HG02763 (cell line): ENCODE measurements around the gene COPS2.

Experiments
- ATAC-seq: cut with Tn5 transposase; IDR thresholded peaks from one replicate; pipeline ENCODE4 v1.9.1; 2021; ENCODE audit warnings: mild to moderate bottlenecking, moderate library complexity; ENCODE audit not compliant: unreplicated experiment

The COPS2 gene

DNA sequence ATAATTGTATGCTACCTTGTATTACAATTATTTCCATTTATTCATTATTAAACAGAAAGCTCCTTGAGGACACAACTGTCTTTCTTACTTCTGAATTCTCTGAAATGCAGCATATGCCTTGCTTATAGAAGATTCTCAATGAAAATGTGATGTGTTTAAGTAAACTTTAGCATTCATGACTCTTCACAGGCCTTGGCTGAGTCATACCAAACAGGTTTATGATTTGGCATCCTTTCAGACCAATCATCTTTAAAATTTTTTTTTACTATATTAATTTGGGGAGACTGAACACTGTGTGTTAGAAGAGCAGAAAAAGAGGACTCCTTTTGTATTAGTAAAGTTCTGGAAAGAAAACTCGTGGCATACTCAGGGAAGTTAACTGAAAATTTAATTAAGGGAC, 8.3 kb upstream of the COPS2 start:
- ATAC-seq: no peak

DNA sequence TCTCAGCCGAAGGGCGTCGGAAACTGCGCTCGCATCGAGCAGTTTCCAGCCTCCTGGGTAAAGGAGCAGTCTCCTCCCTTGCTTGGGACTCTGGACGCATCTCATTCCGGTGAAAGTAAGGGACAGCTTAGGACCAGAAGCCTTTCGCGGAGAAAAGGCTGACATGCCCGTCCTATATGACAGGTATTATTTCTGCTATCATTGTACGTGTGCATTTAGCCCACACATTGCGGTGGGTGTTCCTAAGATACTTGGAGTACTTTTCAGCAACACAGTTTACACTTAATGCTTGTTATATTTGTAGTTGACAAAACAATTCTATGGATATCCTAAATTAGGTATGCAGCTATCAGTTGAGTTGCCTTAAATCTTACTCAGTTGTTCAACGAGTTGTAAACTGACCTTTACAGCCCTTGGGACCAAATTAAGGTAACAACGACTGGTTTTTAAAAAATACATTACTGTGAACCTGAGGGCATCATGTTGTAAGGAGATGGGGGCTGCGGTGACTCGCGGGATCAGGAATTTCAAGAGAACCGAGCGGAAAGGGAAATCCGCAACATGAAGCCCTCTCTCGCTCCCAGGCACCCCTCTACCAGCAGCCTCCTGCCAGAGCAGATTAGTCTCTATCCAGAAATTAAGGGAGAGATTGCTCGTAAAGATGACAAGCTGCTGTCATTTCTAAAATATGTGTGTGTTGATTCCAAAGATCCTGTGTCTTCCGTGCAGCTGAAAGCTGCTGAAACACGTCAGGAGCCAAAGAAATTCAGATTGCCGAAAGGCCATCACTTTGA, 632 bp upstream of the COPS2 start:
- no peak for ATAC-seq

DNA sequence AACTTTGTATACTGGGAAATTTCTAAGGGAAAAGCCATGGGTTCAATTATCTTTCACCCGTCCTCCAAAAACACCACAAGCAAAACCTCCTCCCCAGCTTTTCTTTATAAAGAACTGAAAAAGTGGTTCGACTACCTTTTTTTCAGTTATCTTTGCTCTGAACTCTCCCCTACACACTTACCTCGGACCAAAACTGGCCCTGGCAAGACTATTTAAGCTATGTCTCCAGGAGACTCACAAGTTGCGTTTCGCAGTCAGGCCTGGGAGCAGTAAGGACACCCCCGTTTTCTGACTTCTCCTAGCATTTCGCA, 645 bp downstream of the COPS2 start:
- no peak for ATAC-seq

DNA sequence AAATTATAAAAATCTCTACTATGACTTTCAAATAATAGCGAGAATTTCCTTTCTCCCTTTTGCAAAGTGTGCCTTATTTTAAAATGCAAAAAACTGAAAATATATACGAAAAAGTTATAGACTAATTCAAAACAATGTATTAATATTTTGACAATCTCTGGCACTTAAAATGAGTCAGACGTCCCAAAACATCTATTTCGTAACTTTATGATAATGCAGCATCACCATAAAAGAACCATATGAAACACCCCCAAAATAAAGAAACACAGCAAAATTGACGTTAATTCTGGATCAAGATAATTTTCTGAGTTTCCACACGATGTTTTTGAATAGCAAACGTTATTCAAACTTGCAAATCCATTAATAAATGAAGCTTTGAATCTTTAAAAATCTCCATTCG, 1.0 kb downstream of the COPS2 start:
- no peak for ATAC-seq

DNA sequence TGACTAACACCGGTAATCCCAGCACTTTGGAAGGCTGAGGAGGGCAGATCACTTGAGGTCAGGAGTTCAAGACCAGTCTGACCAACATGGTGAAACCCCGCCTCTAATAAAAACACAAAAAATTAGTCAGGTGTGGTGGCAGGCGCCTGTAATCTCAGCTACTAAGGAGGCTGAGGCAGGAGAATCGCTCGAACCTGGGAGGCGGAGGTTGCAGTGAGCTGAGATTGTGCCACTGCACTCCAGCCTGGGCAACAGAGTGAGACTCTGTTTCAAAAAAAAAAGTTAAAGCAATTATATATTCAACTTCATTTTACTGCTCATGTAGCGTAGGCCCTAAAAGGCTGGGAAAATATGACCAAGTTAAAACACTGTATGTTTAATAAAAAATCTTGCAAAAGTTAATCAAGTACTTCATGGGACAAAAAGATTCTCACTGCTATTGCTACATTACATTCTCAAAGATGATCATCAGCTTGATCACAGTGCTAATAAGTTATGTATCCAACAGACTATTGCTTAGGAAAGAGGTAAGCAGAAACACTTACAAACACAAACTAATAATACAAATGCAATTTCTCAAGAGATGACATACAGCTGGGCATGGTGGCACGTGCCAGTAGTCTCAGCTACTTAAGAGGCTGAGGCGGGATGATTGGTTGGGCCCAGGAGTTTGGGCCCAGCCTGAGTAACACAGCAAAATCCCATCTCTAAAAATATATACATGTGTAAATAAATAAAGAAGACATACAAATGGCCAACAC, 2.7 kb downstream of the COPS2 start:
- no peak for ATAC-seq

DNA sequence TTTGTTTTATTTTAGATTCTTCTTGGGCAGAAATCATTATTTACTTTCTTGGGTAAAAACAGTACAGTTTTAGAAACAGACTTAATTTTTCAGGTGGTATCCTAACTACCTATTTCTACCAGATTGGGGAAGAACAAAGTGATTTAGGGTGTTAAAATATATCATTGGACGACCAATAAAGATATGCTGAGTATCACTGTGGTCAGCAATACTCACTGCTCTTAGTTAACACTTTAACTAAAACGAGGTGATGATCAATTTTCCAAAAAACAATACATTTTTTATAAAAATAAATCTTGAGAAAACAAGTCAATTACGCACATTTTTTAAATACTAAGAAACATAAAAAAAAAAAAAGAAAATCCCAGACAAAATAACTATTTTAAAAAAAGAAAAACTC, 3.6 kb downstream of the COPS2 start:
- no peak for ATAC-seq

DNA sequence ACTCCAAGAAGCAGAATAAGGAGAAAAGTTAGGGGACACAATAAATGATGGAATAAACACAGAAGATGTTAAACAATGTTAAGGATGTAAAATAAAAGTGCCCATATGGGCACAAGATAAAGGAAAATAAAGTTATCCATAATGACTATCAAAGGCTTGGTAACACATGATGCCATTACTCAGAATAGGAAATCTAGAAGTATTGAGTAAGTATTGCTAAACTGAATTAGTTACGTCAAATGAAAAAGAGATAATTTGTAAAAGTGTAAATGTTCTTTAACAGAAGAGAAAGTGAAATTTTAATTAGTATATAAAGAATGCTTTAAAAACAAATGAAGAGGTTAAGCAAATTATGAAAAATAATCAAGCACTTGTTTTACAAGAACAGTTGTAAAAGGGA, 6.7 kb downstream of the COPS2 start:
- no peak for ATAC-seq

DNA sequence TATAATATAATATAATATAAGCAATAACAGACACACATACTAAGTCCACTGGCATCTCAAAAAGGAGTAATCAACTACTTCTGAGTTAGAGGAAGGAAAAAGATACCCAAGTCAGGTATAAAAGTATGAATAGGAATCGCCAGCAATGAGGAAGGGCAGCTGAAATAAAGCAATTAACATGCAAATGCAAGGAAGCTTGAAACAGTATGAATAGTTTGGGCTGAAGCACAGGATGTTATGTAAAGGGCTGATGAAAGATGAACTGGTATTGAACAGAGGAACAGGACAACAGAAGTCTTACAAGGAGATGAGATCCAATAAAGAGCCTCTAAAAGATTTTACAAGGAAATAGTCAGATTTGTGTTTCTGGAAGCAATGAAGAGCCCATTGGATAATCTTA, 7.1 kb downstream of the COPS2 start:
- no peak for ATAC-seq

DNA sequence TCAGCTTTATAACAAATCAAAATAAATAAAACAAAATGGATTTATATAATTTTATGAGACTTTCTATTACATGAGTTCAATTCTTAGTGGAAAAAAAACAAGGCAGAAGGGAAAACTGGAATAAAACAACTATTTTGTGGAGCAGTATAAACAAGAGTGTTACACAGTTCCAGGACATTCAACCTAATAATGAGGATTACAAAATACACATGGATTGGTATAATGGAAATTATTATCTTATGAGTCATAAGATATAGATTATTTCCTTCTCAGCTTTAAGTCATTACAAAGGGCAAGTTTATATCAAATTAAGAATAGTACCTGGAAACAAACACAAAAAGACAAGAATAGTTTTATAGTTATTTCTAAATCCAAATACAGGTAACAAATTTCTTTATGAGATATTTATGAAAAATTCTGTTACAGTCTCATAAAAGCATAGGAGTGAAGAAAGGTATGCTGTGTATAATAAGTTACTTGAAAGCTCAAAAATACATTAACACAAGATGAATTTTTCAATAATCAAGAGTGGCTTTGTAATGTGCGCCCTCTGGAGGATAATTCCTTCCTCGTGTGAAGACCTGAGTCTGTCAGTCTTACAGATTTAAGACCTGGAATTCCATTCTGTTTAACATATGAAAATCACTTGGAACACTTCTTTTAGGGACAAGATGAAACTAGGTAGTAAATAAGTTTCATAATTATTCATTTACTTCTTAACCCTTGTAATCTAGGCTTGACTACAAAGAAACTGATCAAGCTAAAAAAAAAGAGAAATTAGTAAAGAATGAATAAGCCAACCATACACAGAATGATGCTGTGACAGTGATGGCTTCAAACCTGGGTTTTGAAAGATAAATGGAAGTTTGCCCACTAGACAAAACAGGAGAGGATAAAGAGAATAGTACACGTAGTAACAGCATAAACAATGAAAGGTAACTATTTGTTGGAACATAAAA, 9.5 kb downstream of the COPS2 start:
- no peak for ATAC-seq

DNA sequence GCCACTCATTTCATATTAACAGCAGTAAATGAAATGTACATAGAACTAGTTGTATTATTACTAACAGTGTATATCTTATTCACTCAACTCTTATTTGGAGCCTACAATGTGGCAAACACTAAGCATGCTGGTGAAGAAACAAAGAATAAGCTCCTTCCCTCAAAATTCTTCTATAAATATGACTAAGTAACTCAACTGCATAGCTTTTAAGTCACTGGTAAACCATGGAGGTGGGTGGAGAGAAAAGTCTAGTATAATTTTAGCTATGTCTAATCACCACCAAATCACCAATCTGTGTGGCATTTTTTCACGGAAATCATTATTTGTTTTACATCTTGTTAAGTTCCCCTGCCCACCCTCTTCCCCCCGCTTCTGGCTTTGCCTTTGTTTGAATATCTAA, 17.5 kb downstream of the COPS2 start:
- no peak for ATAC-seq

DNA sequence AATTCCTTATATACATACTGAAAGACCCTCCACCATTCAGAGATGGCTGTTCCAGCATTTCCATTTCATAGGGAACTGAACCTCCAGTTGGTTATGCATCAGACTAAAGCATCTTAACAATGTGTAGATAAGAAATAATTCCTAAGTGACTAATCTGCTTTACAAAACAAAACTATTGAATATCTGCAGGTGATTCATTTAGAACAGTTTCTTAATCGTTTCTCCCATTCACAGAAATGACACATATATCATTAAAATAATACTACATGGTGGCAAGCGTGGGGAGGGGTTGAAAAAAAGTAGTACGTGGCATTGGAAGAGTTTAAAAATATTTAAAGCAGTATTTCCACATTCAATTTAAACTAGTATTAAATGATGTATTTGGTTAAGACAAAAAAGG, 19.5 kb downstream of the COPS2 start:
- no peak for ATAC-seq

DNA sequence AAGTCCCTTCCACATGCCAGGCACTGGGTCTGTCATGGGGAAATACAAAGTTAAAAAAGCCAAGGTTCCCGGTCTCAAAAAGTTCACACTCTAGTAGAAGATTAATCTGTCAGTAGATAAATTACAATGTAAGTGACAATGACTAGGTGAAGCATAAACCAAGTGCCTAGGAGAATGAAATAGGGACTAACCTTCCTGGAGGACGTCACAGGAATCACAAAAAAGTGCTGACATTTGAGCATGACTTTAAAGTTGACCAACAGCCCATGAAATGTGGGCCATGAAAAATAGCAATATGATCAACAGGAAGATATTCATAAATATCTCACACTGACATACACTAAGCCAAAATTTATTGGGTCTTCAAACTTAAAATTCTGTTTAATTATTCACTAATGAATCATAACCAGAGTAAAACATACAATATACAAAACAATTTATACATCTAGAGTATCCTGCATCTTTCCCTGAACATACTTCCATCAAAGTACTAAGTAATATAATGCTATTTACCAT, 20.0 kb downstream of the COPS2 start:
- no peak for ATAC-seq

DNA sequence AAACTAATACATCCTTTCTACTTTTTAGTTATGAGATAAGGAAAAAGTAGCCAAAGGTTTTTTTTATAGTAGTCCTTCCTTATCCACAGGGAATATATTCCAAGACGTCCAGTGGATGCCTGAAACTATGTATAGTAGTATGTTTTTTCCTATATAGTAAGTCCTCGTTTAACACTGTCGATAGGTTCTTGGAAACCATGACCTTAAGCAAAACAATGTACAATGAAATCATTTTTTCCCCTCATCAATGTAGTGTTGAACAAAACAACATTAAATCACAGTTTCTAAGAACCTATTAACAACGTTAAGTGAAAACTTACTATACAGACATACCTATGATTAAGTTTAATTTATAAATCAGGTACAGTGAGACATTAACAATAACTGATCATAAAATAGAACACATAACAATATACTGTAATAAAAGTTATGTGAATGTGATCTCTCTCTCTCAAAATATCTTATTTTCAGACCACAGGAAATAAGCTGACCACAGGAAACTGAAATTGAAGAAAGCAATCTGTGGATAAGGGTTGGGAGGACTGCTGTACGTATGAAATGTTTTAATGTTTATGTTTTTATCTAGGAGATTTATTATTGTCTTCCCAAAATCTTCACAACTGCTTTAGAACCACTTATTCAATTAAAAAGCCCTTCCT, 20.6 kb downstream of the COPS2 start:
- no peak for ATAC-seq

DNA sequence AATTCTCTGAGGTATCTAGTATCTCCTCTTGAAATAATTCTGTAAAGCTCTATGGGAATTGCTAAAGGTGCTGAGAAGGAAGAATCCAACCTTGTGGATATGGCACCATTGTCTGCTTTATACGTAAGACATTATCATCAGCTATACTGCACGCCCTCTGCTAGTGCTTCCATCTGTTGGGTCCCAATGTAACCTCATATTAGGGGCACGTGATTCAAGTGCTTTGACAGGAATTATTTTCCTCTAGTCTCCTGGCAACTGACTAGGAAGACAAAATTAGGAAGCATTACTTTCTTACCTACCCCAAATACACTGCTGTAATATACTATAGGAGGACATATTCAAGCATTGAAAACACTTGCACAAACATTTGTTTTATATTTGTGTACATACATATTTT, 24.0 kb downstream of the COPS2 start:
- ATAC-seq: no peak

DNA sequence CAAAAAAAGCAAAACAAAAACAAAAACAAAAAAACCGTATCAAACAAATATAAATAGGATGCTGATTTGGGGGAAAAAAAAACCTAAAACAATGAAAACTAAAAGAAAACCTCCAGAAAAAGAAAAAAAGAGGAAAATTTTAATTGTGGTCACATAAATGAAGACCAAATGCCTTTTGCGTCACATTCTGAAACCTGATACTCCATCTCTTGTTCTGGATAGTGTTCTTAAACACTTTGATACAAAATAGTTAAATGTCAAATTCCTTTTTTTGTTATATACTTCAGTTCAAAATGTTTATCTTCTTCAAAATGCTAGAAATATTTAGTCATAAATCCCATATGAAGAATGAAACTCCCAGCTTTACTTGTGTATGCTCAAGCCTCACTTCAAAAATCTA, 31.0 kb downstream of the COPS2 start:
- no peak for ATAC-seq

DNA sequence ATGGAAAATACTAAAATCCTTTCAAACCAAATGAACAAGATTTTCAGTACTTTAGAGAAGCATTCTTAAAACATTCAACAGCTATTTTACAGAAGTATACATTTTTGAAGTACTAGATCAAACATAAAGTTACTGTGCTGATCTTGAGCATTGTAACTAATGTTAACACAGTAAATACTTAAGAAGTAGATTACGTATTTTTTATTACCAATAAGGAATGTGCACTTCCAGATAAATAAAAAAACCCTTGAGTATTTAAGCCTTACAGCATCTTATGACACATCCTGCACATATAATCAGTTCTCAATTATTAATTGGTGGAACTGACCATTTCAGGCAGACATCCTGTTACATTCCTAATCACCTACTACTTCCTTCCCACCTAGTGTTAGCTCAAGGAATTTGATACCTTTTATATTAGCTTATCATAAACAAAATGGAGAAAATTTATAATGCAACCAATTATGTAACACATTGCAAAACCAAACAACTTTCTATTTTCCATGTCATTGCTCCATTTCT, 32.8 kb downstream of the COPS2 start:
- no peak for ATAC-seq

DNA sequence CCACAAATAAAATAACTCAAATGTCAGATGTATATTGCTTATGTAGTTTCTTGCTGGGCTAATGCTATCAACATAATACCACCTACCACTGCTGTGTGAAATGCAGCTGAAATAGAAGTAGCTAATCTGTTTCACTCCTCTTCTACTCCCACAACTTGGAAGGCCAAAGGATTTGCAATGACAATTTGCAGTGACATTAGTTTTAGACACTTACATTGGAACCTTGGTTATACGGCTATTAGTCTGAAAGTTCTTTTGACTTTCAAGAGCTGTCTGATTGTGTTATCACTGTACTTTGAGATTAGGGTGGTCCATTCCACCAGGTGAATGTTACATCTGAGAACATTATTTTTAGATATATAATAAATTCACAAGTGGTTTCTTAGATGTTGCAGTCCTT, 33.5 kb downstream of the COPS2 start:
- ATAC-seq: no peak

DNA sequence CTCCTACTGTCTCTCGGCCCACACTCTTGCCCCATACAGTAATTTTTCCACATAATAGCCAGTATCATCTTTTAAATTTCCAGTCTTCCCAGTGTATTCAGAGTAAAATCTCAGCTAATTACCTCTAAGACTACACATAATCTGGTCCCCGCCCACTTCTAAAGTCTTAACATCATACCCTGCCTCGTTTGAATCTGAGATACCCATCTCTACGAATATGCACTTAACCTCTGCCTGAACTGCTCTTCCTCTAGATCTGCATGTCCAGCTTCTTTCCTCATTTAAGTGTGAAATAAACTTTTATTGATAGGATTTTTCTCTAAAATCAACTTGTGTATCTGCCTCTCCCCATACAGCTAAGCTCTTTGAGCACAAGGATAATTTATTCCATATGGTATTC, 34.6 kb downstream of the COPS2 start:
- ATAC-seq: no peak

DNA sequence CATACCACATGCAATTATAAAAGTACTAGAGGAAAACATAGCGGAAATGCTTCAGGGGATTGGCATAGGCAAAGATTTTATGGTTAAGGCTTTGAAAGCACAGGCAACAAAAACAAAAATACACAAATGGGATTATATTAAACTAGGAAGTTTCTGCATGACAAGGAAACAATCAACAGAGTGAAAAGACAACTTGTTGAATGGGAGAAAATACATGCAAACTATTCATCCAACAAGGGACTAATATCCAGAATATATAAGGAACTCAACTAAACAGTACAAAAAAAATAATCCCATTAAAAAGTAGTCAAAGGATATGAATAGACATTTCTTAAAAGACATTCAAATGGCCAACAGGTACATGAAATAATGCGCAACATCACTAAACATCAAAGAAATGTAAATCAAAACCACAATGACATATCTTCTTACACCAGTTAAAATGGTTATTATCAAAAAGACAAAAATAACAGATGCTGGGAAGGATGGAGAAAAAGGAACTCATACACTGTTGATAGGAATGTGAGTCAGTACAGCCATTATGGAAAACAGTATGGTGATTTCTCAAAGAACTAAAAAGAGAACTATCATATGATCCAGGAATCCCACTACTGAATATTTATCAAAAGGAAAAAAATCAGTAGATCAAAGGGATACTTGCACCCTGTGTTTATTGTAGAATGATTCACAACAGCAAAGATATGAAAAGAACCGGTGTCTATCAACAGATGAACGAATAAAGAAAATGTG, 39.1 kb downstream of the COPS2 start:
- no peak for ATAC-seq

DNA sequence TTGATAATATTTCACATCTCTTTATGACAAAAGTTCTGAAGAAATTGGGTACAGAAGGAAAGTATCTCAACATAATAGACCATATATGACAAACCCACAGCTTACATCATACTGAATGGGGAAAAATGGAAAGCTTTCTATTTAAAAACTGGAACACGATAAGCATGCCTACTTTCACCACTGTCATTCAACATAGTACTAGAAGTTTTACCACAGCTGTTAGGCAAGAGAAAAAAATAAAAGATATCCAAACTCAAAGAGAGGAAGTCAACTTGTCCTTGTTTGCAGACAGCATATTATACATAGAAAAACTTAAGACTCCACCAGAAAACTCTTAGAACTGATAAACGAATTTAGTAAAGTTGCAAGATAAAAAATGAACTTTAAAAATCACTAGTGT, 40.3 kb downstream of the COPS2 start:
- ATAC-seq: no peak
